GM19438 (cell line): Measurements from ENCODE around the gene NCKAP5.

Source experiments
- ATAC-seq: cut with Tn5 transposase; IDR thresholded peaks from one replicate; pipeline ENCODE4 v1.9.1; 2021; ENCODE audit warnings: low read depth; ENCODE audit not compliant: unreplicated experiment

Gene NCKAP5

GRCh38 chr2:132668987-132669907, 899.0 kb downstream of the NCKAP5 start:
- ATAC-seq = no peak

- ATAC-seq = no peak
Observed at GRCh38 chr2:132668189-132668823, 900.0 kb downstream of the NCKAP5 start.

GRCh38 chr2:132667706-132668105, 900.6 kb downstream of the NCKAP5 start:
- no peak for ATAC-seq

DNA sequence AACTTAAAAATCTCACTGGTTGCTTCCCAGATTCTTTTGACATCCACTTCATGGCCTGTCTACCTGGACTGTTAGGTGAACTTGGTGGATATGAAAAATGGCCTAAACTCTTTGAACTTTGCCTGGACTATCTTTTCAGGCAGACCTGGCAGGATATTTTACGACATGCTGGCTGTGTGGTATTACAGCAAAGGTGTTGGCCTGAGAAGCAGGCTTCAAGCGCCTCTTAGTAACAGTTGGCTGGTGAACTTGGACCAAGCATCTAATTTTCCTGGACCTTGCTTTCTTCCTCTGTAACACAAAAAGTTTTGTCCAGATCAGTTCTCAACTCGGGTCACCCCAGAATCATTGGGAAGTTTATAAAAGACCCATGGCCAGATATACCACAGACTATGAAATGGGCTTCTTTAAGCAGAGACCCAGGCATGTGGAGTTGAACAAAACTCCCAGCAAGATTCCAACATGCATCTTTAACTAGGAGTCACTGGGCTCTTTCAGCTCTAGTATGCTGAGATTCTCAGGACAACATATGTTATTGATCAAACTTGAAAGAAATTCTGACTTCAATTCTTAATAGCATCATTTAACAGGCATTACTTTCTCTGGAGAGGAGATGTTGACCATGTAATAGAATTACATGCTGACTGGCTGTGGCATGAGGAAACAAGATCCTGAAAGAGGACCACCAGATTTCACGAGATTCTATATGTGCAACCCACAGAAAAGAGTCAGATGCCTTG, 902.7 kb downstream of the NCKAP5 start:
- ATAC-seq = no peak

- ATAC-seq = no peak
Observed at GRCh38 chr2:132664096-132664495, 904.2 kb downstream of the NCKAP5 start.

GRCh38 chr2:132662732-132663131, 905.5 kb downstream of the NCKAP5 start:
- ATAC-seq = no peak

DNA sequence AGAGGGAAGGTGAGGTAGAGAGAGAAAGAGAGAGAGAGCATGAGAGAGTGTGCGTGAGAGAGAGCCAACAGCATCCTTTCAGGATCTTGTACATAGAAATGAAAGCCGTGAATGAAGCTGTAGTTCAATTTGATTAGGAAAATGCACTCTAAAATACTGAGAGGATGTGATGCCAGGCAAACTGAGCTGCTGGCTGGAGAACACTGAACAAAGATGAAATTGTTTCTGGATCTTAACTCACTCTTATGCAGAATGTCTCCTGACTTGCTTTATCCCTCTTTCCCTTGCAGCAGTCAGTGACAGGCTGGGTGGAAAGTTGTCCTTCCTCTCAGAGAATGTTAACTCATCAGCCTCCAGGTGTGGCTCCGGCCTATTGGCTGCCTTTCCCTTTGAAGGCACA, 908.9 kb downstream of the NCKAP5 start:
- no peak for ATAC-seq

- no peak for ATAC-seq
Observed at GRCh38 chr2:132656266-132656975, 911.8 kb downstream of the NCKAP5 start.

- ATAC-seq = no peak
Observed at GRCh38 chr2:132654968-132655367, 913.3 kb downstream of the NCKAP5 start.

DNA sequence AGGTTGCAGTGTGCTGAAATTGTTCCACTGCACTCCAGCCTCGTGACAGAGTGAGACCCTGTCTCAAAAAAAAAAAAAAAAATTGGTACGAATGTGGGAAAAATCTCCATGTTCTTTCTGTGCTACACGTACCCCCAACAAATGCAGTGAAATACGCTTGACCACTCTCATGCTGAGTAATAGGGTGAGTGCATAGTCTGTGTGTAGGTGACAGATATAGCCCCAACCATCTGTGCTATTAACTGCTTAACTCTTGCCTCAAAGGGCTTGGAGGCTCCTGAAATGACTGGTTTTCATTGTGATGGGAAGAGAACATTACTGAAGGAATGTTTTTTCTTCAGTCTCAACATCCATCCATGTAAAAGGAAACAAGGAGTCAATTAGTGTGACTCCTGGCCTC, 913.9 kb downstream of the NCKAP5 start:
- ATAC-seq = no peak

- no peak for ATAC-seq
Observed at GRCh38 chr2:132652474-132652873, 915.8 kb downstream of the NCKAP5 start.

DNA sequence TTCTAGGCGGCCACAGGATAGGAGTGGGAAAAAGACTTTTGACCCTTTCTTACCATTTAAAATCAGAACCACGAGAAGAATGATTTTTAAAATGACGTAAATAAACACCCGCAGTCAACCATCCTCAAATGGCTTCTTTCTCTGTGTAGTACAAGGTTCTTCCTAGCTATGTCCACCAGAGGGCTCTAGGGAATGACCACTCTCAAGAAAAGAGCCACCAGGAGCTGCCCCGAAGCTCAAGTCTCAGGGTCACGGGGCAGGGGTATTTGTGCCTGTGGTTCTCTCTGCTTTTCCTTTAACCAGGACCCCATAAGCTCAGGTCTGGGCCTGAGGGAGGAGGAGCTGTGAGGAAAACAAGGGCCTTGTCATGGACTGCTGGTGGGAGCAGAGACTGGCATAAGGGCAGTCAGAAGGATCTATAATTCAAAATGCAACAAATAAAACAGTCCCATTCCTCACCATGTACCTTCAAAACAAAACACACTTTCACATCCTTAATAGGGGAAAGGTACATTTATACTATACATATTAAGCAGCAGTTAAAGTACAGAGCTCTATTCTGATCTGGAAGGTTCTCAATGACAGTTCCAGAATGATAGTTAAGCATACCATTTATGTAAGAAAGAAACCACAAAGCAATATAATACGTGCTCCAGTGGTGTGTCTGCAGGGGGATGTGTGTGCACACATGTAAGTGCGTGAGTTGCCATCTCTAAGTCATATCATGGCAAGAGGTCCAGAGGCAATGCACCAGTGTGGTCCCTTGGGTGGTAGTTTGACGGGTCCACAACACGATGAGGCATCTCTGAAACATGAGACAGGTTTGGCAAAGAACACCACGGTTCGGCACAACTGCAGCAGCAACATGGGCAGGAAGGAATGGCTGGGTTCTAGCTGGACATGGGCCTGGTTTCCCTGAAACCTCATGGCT, 916.9 kb downstream of the NCKAP5 start:
- no peak for ATAC-seq

- no peak for ATAC-seq
Observed at GRCh38 chr2:132646540-132647108, 921.6 kb downstream of the NCKAP5 start.

DNA sequence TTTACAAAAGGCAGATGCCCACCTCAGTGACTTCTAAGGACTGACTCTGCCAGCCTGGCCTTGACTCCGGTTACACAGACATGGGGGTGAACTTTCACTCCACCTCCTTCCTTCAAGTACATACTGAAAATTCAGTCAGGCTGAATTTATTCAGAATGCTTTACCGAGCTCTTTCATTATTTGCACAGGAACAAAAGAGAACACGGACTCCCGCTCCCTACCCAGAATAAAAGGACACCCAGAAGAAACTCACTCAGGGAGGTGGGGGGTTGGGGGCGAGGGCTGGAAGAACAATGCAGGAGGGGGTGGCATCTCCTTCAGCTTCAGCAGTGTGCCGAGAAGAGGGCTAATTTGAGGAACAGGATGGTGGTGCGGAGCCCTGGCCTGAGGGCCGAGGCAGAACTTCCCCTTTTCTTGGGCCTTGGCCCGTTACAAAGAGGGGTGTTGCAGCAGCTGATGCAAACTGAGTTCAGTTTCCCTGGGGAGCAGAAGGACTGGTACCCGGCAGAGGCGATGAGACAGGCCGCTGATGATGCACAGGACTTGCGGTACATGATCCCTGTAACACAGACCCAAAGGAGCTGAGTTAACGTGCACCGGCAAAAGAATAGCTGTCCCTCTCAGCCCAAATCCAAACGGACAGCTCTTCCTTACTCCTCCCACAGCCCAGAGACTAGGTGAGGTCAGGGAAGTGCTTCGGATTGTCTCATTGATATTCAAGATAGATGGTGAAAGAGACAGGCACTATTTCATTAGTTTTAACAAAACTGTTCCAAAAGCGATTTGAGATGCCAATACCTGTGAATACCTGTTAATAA, 922.3 kb downstream of the NCKAP5 start:
- no peak for ATAC-seq

DNA sequence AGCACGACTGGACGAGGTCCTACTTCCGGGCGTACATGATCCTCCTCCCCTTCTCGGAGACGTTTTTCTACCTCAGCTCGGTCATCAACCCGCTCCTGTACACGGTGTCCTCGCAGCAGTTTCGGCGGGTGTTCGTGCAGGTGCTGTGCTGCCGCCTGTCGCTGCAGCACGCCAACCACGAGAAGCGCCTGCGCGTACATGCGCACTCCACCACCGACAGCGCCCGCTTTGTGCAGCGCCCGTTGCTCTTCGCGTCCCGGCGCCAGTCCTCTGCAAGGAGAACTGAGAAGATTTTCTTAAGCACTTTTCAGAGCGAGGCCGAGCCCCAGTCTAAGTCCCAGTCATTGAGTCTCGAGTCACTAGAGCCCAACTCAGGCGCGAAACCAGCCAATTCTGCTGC, 923.1 kb downstream of the NCKAP5 start:
- ATAC-seq = no peak

DNA sequence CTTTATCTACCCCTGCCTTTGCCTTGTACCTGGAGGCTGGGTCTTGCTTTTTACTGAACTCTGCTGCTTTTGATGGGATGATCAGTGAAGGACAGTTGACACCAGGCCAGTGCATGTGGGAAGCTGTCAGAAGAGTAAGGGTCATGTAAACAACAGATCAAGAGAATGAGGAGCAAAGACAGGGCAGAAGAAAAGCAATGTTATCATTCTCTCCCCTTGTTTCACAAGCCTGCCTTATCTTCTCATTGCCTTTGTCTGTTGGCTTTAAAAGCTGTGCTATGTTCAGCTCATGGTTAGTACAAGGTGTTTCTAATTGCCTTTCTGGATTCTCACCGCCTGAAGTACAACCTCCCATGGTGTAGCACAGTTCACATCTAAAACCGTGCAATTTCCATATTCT, 925.8 kb downstream of the NCKAP5 start:
- ATAC-seq = no peak

DNA sequence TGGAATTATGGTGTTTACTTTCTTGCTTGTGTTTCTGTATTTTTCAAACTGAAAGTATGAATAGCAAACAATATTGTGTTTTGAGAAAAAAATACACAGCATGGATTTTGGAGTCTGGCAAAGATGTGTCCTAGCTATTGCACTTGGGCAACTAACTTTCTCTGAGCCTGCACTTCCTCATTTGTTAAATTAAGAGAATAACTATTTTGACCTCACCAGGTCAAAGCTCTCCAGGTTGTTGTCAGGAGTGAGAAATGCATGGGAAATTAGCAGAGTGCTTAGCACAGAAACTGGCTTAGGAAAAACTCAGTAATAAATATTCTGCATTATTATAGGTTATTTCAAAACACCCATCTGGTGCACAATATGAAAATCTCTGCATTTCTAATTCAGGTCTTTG, 926.4 kb downstream of the NCKAP5 start:
- ATAC-seq = no peak

- no peak for ATAC-seq
Observed at GRCh38 chr2:132640116-132640515, 928.1 kb downstream of the NCKAP5 start.
